Urinary bladder (tissue), 4 donors: ENCODE measurements around the gene UBLCP1. TPM values are rescaled to one million over a fixed set of nuclear protein-coding genes. Genes with fewer than 3 reads are reported as not detected.

Experiments used
- DNase-seq: peaks from one replicate; pipeline ENCODE4 v3.0.0-alpha.2; 2015; ENCODE audit errors: extremely low spot score
- H3K27ac ChIP-seq: one replicate; pipeline ENCODE4 v1.5.1; 2013; ENCODE audit warnings: low read depth, mild to moderate bottlenecking, moderate library complexity
- H3K36me3 ChIP-seq: one replicate; pipeline ENCODE4 v1.6.1; 2013; ENCODE audit warnings: mild to moderate bottlenecking, moderate library complexity; ENCODE audit not compliant: insufficient read depth
- H3K4me1 ChIP-seq: one replicate; pipeline ENCODE4 v1.6.1; 2013; ENCODE audit warnings: mild to moderate bottlenecking, moderate library complexity; ENCODE audit not compliant: insufficient read depth
- H3K4me3 ChIP-seq: one replicate; pipeline ENCODE4 v1.5.1; 2013; ENCODE audit warnings: low read depth, low read length
- WGBS: extraction: QIAGEN DNeasy Blood & Tissue Kit; methylation state at CpG from one replicate; pipeline ENCODE4 v1.1.7; 2013; 5-methylcytosine and 5-hydroxymethylcytosine counted together
- polyA plus RNA-seq: library from polyadenylated mRNA; stranded (reverse); fragments of 200-250 nt; gene quantifications from one replicate; pipeline ENCODE4 v1.2.3, GENCODE V29; 2013
- small RNA-seq: library from RNA; depleted of rRNA; stranded (forward); fragments of <200 nt; gene quantifications from one replicate; pipeline ENCODE3, GENCODE V24; 2014
- total RNA-seq: library from RNA; depleted of rRNA; stranded (reverse); fragments of >200 nt; gene quantifications from one replicate; pipeline ENCODE4 v1.2.3, GENCODE V29; 2014
- donor health status: healthy with polysubstance abuse.
- donor health status: healthy.

UBLCP1 gene
- total and polyA plus RNA-seq, 2 donors, result 19.3 to 22.0 TPM

GRCh38 chr5:159331093-159331973 lies 68.2 kb downstream of the UBLCP1 start:
- no peak overlapping the region for H3K27ac ChIP-seq
- no peaks in the 10 kb centered on the region for H3K36me3 ChIP-seq
- DNase-seq, result no peak
- peak overlapping the region; percentile 16 for H3K4me3 ChIP-seq
- no peaks in the 10 kb centered on the region for H3K4me1 ChIP-seq
- WGBS, result 7% methylated on average over 50 of the region's 50 CpGs

- H3K4me3 ChIP-seq, result no peak overlapping the region
- no peaks in the 10 kb centered on the region for H3K4me1 ChIP-seq
- no peak overlapping the region for H3K27ac ChIP-seq
- 82% methylated on average over 6 of the region's 6 CpGs for WGBS
- no peak for DNase-seq
- no peaks in the 10 kb centered on the region for H3K36me3 ChIP-seq
These were observed 69.9 kb downstream of the UBLCP1 start for GRCh38 chr5:159332800-159333544.

GRCh38 chr5:159333545-159333925 lies 70.4 kb downstream of the UBLCP1 start:
- Histone ChIP-seq H3K4me3 (no peak overlapping the region), H3K27ac (no peak overlapping the region), H3K36me3 (no peaks in the 10 kb centered on the region), H3K4me1 (no peaks in the 10 kb centered on the region)
- 80% methylated on average over 1 of the region's 1 CpG for WGBS
- no peak for DNase-seq

Small RNA genes lying within 50 kb of the gene (small RNA-seq; reads per million reads assigned to genes)
- gene RF00263 (not detected), gene RNU4ATAC2P (not detected)

Other genes starting within 250 kb of the UBLCP1 start
- gene EBF1, start 163.4 kb upstream of the UBLCP1 start, total RNA-seq, result 44.1 TPM
- gene EBF1, start 163.4 kb upstream of the UBLCP1 start, polyA plus RNA-seq, result 16.8 TPM
- gene RNF145, start 53.7 kb upstream of the UBLCP1 start, total RNA-seq, result 47.6 TPM
- gene RNF145, start 53.7 kb upstream of the UBLCP1 start, polyA plus RNA-seq, result 64.6 TPM
- gene IL12B, start 67.2 kb downstream of the UBLCP1 start, total RNA-seq, result not detected
- gene IL12B, start 67.2 kb downstream of the UBLCP1 start, polyA plus RNA-seq, result not detected